Retina (tissue), 1 donor: ENCODE results near the gene NPY5R.

Source experiments
- DNase-seq: peaks from one replicate; pipeline ENCODE4 v3.0.0-alpha.2; 2016

Gene NPY5R

DNA sequence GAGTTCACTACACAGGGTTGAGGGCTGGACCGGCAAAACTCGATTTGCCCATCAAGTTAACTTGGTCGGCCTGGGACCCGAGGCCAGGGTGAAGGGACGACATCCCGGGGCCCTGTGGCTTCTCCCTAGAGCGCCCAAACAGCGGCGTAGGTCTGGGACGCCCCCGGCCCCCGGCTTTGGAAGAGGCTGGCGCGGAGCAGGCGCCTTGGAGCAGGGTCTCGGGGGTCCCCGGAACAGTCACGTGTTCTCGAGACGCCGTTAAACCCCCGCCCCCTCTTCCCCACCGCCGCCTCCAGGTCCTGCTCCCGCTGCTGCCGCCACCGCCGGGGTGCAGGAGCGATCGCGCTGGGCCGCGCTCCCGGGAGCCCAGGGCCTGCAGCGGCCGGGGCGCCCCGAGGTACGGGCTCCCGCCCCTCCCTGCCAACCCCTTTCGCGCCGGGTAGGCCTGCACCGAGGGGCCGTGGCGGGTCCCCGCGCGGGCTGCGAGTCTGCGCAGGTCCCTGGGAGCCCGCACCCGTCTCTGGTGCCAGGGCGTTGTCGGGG, at the start of gene NPY5R:
Gene NPY5R, plus strand, starts transcription at position 289 of the 543 bp plus-strand sequence. CDS start 6,382 bp downstream, outside the sequence.
- peak; percentile 71 for DNase-seq

DNA sequence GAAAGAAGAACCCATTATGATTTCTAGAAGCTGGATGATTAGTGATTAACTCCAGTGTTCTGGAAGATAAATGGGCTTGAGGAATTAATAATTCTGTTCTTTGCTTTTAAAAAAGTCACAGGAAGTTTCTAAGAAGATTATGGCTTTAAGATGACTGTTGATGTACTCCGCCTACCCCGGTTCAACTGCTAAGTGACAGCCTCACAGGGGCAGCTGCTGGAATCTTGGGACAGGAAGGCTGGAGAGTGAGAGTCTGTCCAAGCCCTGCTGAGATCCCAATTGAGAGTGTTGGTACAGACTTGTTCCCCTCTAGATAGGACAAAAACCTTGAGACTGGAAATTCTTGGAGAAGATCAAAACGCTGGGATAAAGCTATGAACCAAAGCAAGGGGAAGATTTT, 48.6 kb upstream of the NPY5R start:
- DNase-seq: no peak

- no peak for DNase-seq
Observed at GRCh38 chr4:163300445-163300844, 43.2 kb upstream of the NPY5R start.

- no peak for DNase-seq
Observed at GRCh38 chr4:163303069-163303468, 40.6 kb upstream of the NPY5R start.

GRCh38 chr4:163309466-163309865, 34.2 kb upstream of the NPY5R start:
- no peak for DNase-seq

GRCh38 chr4:163317110-163317509, 26.6 kb upstream of the NPY5R start:
- no peak for DNase-seq

DNA sequence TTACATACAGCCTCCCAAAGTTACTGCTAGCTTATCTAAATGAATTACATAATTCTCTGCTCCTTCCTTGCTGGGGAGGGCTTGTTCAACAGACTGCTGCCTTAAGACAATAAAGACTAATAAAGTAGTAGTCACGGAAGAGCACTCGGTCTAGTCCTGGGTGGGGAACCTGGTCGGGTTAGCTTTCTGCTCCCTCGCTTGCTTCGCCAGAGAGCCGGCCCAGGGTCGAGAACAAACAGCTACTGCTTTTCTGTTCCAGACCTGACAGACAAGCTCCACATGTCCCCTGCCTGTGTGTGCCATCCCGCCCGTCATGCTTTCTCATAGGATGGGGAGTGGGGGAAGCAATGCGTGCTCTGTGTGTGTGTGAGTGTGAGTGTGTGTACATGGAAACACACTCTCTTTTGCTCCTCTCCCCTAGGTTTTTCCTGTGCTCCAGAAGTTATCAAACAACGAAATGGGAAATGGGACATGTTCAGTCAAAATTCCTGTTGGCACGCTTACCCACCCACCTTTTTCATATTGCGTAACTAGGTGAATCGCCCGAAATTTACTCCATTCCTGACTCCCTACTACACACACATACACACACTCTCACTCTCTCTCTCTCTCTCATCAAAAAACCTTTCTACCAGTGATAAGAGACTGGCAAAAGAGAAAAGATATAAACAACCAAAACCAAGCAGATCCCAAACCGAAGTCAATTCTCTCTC, 12.6 kb upstream of the NPY5R start:
- DNase-seq: peak; percentile 53

DNA sequence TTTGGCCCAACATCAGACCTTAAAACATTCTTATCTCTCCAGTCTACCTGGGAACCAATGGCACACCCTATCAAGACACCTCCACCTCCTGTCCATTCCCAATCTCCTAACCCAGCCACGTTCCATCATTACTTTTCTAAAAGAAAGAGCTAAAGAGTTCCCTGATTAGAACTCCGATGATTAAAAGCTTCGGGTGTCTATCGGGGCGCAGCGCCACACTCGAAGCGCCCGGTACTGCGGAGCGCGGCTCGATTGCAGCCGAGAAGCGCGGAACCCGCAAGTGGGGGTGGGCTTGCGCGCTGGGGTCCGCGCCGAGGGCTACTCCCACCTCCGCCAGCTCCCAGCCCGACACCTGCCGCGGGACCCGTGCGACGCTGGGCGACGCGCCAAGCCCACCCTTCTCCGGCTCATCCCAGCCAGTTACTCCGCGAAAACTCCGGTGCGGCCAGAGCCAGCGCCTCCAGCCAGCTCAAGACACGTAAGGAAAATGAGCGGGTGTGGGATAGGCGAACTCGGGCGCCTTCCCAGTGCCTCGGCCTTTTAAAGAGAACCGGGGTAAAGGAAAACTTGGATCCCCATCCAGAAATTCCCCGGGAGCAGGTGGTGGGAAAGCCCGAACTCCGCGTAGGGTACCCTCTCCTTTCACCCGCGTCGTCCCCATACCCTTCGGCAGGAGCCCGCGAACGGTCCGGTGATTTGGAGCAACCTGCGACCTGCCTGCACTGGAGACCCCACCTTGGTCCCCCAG, 11.9 kb upstream of the NPY5R start:
- peak; percentile 87 for DNase-seq

GRCh38 chr4:163332526-163333406, 10.9 kb upstream of the NPY5R start, which contains the start of gene NPY1R:
Gene NPY1R, minus strand, starts transcription at chr4:163332596. Its CDS starts 6,042 bp downstream, at chr4:163326554.
- peak; percentile 95 for DNase-seq

DNA sequence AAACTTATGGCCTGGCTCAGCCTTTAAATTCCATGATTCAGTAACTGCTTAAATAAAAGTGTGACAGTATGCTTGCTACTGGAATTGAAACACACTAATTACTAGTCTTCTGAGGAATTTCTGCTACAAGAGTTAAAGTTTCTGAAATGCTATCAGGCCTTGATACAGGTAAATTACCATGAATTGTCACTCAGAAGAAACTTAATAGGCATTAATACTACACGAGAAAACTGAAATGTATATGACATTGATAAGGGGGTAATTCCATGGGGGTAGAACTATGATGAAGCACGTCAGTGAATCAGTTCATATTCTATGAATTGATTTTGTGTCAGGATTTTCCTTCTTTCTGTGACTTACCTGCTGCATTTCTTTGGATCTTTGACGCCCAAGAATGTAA, 8.3 kb upstream of the NPY5R start:
- DNase-seq: no peak

- DNase-seq: peak; percentile 82
Observed at GRCh38 chr4:163344147-163345125, 744 bp downstream of the NPY5R start.

GRCh38 chr4:163350672-163351071, 7.0 kb downstream of the NPY5R start:
- DNase-seq: no peak

DNA sequence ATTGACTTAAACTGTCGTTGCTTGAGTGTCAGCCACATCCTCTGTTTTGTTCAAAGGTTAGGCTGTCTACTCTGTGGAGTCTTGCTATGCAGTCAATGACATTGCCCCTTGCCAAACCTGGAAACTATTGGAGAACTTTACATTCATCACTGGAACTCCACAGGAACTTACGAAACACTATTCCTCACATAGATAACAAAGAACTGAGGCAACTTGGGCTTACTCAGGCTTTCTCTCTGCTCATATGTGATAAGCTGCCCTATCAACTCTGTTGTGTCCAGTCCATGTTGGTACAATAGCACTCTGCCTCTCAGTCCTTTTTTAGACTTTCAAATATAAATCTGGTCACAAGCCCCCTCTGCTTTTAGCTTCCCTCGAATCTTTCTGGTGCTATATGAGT, 9.4 kb downstream of the NPY5R start:
- DNase-seq: no peak

GRCh38 chr4:163356104-163356503, 12.4 kb downstream of the NPY5R start:
- DNase-seq: no peak

DNA sequence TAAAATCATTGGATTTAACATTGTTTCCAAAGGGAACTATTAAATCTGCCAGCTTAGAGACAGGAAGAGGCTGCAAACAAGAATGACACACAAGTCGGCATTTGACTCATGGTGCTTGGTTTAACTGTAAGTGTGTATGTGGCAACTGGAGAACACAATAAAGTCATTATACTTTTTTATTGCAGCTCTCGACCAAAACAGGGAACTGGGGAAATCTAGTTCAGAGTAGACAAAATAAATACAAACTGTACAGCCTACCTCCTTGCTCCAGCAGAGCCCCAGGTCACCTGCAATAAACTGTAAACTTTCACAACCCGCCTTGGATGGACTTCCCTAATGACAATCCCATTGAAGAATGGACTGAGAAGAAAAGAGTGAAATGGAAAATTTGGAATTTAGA, 24.0 kb downstream of the NPY5R start:
- no peak for DNase-seq

GRCh38 chr4:163372029-163372428, 28.3 kb downstream of the NPY5R start:
- no peak for DNase-seq

DNA sequence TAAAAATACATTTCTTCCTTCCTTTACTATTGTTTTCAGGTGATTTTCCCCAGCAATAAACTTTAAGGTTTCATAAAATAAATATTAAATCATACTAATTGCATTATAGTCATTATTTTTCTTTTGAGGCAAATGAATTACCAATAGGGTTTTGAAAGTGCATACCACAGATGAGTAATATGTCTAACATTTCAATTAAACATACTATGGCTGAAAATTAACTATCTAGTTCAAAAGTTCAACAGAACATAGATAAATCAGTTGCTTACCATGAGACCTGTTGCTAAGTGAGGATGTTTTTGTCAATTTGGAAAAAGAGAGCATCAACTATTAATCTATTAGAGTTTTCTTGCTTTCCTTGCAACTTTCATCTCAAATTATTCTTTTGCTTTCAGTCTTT, 35.0 kb downstream of the NPY5R start:
- no peak for DNase-seq

DNA sequence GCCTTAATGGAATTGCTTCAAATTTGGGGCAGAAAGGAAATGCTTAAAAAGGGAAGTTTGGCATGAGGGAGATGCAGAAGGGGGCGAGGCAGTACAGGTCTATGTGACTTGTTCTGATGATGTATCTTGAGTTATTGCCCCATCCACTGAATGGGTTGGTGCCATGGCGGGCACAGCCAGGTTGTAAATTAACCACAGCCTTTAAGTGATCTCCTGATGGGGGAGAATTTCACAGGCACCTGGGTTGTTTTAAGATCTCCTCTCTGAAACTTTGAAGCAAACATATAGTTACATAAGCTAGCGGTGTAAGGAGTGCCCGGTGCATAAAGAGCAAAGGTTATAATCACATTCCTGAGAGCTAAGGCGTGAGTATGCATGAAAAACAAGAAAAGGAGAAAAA, 37.0 kb downstream of the NPY5R start:
- DNase-seq: no peak

DNA sequence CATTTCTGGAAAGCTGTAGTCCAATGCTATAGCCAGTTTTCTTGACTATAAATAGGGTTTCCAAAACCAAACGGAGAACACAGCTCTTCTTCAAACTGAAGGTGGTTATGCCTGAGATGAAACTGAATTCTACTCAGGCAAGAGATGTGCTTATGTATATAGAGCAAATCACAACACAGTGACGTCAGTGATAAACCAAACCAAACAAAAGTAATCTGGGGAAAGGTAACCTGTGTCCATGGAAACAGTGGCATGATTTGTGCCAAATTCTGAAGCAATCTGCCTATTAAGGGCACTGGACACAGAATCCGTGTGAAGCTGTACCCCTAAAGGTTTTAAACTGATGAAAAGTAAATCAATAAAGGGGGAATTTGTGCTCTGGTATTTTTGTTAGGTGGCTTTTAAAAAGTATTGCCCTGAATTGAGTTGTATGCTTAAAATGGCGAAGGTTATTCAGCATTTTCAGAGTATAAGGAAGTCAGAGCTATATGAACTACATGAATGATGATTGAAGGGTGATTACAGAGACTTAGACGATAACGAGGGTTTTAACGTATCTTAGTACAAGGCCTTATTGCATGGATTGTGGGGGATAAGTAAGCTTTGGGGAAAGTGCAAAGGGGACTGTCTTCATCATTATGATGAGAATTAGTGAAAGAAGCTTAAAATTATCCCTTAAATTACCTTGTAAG, 38.6 kb downstream of the NPY5R start:
- no peak for DNase-seq

DNA sequence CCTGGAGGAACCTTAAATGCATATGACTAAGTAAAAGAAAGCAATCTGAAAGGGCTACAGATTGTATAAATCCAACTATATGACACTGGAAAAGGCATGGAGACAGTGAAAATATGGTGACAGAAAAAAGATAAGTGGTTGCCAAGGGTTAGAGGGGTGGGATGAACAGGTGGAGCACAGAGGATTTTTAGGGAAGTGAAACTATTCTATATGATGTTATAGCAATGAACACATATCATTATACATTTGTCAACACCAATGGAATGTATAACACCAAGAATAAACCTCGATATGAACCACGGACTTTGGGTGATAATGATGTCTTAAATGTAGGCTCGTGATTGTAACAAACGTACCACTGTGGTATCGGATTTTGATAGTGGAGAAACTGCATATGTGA, 40.7 kb downstream of the NPY5R start:
- no peak for DNase-seq

- no peak for DNase-seq
Observed at GRCh38 chr4:163384926-163385325, 41.2 kb downstream of the NPY5R start.
